GM18907 (cell line): Measurements from ENCODE around the gene NLRC4.
"Not testable (repeated sequence)": the region's sequence is repeated elsewhere in the genome, so short reads cannot be mapped to it uniquely, and the experiment has no call there.

Experiments
- ATAC-seq: cut with Tn5 transposase; IDR thresholded peaks from one replicate; pipeline ENCODE4 v1.9.1; 2021; ENCODE audit warnings: mild to moderate bottlenecking, moderate library complexity; ENCODE audit not compliant: unreplicated experiment

Gene NLRC4, protein sequence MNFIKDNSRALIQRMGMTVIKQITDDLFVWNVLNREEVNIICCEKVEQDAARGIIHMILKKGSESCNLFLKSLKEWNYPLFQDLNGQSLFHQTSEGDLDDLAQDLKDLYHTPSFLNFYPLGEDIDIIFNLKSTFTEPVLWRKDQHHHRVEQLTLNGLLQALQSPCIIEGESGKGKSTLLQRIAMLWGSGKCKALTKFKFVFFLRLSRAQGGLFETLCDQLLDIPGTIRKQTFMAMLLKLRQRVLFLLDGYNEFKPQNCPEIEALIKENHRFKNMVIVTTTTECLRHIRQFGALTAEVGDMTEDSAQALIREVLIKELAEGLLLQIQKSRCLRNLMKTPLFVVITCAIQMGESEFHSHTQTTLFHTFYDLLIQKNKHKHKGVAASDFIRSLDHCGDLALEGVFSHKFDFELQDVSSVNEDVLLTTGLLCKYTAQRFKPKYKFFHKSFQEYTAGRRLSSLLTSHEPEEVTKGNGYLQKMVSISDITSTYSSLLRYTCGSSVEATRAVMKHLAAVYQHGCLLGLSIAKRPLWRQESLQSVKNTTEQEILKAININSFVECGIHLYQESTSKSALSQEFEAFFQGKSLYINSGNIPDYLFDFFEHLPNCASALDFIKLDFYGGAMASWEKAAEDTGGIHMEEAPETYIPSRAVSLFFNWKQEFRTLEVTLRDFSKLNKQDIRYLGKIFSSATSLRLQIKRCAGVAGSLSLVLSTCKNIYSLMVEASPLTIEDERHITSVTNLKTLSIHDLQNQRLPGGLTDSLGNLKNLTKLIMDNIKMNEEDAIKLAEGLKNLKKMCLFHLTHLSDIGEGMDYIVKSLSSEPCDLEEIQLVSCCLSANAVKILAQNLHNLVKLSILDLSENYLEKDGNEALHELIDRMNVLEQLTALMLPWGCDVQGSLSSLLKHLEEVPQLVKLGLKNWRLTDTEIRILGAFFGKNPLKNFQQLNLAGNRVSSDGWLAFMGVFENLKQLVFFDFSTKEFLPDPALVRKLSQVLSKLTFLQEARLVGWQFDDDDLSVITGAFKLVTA

GRCh38 chr2:32264422-32265105 lies at the start of gene NLRC4:
NLRC4 (minus strand) TSS chr2:32264886; CDS start chr2:32256775, 8,111 bp downstream.
- peak; percentile 86 for ATAC-seq

- ATAC-seq: no peak
These were observed 45.9 kb upstream of the NLRC4 start for GRCh38 chr2:32310577-32310976.

DNA sequence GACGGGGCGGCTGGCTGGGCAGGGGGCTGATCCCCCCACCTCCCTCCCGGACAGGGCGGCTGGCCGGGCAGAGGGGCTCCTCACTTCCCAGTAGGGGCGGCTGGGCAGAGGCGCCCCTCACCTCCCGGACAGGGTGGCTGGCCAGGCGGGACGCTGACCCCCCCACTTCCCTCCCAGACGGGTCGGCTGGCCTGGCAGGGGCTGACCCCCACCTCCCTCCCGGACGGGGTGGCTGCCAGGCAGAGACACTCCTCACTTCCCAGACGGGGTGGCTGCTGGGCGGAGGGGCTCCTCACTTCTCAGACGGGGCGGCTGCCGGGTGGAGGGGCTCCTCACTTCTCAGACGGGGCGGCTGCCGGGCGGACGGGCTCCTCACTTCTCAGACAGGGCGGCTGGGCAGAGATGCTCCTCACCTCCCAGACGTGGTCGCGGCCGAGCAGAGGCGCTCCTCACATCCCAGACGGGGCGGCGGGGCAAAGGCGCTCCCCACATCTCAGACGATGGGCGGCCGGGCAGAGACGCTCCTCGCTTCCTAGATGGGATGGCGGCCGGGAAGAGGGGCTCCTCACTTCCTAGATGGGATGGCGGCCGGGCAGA lies 29.4 kb upstream of the NLRC4 start:
- ATAC-seq: not testable (repeated sequence)

DNA sequence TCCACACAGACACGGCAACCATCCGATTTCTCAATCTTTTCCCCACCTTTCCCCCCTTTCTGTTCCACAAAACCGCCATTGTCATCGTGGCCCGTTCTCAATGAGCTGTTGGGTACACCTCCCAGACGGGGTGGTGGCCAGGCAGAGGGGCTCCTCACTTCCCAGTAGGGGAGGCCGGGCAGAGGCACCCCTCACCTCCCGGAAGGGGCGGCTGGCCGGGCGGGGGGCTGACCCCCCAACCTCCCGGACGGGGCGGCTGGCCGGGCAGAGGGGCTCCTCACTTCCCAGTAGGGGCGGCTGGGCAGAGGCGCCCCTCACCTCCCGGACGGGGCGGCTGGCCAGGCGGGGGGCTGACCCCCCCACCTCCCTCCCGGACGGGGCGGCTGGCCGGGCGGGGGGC lies 28.8 kb upstream of the NLRC4 start:
- not testable (repeated sequence) for ATAC-seq

DNA sequence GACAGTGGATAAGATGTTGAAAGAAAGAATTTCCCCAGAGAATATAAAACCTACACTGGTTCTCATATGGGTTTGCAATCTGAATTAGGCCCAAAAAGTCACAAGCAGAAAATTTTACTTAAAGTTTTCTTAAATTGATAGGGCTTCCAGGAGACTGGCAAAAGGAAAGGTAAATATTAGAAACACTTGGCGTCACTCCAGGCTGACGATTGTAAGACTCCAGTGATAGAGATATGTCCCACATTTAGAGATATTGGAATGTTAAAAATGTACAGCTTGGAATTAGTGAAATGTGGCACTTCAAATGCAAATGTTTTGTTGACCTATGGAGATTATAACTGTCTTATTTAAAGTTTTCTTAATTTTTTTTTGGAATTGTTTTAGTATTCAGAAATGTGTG lies 27.1 kb upstream of the NLRC4 start:
- no peak for ATAC-seq

DNA sequence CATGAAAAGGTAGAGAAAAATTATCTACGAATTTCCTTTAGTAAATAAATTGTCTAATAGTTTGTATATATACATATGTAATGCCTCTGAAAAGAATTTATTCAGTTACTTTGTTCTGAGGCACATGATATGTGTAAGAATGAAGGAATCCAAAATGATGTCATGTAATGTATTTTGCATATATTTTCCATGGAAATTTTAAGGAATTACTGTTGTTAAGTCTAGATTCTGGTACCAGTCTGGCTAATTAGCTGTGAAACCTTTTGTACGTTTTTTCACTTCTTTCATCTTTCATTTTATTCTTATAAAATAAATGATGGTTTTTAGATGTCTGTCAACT lies 25.3 kb upstream of the NLRC4 start:
- ATAC-seq: no peak

DNA sequence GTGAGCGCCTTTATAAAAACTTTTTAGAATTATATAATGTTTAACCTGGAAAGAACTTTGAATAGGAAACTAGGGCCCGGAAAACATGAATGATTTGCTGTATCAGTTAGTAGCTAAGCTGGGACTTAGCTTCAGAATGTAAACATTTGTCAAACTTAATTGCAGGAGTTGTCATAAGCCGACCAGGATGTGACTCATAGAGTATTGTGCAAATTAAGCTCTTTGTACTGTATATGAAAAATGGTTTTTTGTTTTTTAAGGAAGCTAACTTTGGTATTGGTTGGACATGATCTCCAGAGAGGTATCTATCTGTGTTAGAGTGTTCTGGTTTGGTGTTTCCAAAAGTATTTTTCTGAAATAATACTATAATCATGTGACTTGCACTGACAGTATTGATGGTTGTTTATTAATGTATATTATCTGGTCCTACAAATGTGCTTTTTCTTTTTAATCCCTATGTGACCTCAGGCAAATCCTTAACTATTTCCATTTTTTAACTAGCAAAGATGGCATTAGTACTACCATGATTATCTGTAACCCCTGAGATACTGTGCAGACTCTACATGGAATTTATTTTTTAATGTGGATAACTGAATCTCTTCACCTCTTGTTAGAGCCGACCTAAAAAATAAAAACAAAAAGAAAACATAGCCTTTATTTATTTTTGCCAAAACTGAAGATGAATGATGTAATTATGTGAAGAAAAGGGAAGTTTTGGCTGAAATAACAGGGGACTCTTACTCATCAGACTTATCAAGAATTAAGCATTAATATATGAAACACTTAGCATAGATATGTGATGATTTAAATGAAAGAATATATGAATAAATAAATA lies 24.7 kb upstream of the NLRC4 start:
- ATAC-seq: no peak

DNA sequence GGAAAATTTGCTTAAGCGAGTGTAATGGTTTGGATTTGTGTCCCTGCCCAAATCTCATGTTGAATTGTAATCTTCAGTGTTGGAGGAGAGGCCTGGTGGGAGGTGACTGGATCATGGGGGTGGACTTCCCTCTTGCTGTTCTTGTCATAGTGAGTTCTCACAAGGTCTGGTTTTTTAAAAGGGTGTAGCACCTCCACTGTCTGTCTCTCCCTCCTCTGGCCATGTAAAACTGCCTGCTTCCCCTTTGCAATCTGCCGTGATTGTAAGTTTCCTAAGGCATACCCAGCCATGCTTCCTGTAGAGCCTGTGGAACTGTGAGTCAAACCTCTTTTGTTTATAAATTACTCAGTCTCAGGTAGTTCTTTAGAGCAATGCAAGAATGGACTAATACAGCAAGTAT lies 19.6 kb upstream of the NLRC4 start:
- no peak for ATAC-seq

- ATAC-seq: no peak
These were observed 13.8 kb upstream of the NLRC4 start for GRCh38 chr2:32278478-32278853.

GRCh38 chr2:32277674-32278477 lies 13.2 kb upstream of the NLRC4 start, which contains the start of gene YIPF4:
YIPF4 (plus strand) TSS chr2:32277904; CDS start chr2:32278156, 252 bp downstream.
- peak; percentile 98 for ATAC-seq

- no peak for ATAC-seq
These were observed 12.6 kb upstream of the NLRC4 start for GRCh38 chr2:32277363-32277673.

GRCh38 chr2:32275790-32276189 lies 11.1 kb upstream of the NLRC4 start:
- not testable (repeated sequence) for ATAC-seq

DNA sequence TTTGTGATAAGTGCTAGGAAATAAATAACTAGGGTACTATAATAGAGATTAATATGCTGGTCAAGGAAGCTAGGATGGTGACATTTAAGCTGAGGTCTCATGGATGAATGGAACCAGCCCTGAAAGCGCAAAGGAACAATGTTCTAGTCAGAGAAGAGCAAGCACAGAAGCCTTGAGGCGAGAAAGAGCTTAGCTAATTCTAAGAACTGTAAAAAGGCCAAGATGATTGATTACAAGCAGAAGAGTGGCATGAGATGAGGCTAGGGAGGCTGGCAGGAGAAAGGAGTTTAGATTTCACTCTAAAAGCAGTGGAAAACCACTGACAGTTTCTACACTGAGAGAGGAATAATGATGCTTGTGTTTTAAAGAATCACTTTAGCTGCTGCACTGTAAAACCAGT lies 9.6 kb upstream of the NLRC4 start:
- no peak for ATAC-seq

- no peak for ATAC-seq
These were observed 7.6 kb upstream of the NLRC4 start for GRCh38 chr2:32272279-32272678.

GRCh38 chr2:32271063-32271462 lies 6.4 kb upstream of the NLRC4 start:
- no peak for ATAC-seq

- no peak for ATAC-seq
These were observed 2.6 kb downstream of the NLRC4 start for GRCh38 chr2:32262105-32262504.

GRCh38 chr2:32260376-32260775 lies 4.3 kb downstream of the NLRC4 start:
- ATAC-seq: no peak

- no peak for ATAC-seq
These were observed 6.4 kb downstream of the NLRC4 start for GRCh38 chr2:32258242-32258641.

GRCh38 chr2:32250290-32250689 lies 14.4 kb downstream of the NLRC4 start:
- ATAC-seq: no peak
